Measurements from ENCODE around the gene PRDX5. TPM values are rescaled to one million over a fixed set of nuclear protein-coding genes. Genes with fewer than 3 reads are reported as not detected.

PRDX5 gene
- total and polyA plus RNA-seq, 8 donors, result 9.3 to 725 (median 245) TPM

GRCh38 chr11:64348383-64349024, 30.6 kb downstream of the PRDX5 start:
- H3K9me3 ChIP-seq, result no peaks in the 10 kb centered on the region
- no peak overlapping the region for H3K4me3 ChIP-seq
- DNase-seq, result peak; percentile 49 to 63
- WGBS, 5 donors, result 53 to 65% (median 55%) methylated on average over 10 to 14 of the region's 14 CpGs
- H3K27me3 ChIP-seq, result no peaks in the 10 kb centered on the region
- H3K4me1 ChIP-seq, result peaks cover 0 to 19% (median 12%) of the 10 kb centered on the region in 4 donors
- peak overlapping the region in 2 of 5 donors; percentile 32 to 33 for H3K27ac ChIP-seq
- TF ChIP-seq, protein P1, sequence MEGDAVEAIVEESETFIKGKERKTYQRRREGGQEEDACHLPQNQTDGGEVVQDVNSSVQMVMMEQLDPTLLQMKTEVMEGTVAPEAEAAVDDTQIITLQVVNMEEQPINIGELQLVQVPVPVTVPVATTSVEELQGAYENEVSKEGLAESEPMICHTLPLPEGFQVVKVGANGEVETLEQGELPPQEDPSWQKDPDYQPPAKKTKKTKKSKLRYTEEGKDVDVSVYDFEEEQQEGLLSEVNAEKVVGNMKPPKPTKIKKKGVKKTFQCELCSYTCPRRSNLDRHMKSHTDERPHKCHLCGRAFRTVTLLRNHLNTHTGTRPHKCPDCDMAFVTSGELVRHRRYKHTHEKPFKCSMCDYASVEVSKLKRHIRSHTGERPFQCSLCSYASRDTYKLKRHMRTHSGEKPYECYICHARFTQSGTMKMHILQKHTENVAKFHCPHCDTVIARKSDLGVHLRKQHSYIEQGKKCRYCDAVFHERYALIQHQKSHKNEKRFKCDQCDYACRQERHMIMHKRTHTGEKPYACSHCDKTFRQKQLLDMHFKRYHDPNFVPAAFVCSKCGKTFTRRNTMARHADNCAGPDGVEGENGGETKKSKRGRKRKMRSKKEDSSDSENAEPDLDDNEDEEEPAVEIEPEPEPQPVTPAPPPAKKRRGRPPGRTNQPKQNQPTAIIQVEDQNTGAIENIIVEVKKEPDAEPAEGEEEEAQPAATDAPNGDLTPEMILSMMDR (IDR thresholded peaks at IDR 0.05), result no peak
- TF ChIP-seq POLR2A (IDR thresholded peaks at IDR 0.05) (no peak), POLR2AphosphoS5 (IDR thresholded peaks at IDR 0.05) (no peak), EP300 (IDR thresholded peaks at IDR 0.05) (no peak)
- intact Hi-C loops (cut with DNase I; ENCODE audit: low total_unique reads), result no loop called here
- H3K36me3 ChIP-seq, result peaks cover 0 to 25% (median 0%) of the 10 kb centered on the region in 4 donors

DNA sequence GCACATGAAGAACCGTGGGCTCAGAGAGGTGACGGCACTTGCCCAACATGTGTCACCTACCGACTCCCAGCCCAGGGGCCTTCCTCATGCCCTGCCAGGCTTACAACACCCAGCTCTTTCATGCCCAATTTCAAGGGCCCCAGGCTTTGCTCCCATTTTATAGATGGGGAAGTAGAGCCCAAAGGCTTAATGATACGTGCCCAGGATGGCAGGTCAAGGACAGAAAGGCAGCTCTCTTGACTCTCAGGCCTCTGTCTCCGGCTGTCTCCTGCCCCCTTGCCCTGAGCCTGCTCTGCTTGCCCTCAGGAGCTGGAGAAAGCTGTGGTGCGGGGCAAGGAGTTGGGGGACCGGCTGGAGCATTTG, 31.1 kb downstream of the PRDX5 start:
- 86 to 97% (median 88%) methylated on average over 5 to 7 of the region's 7 CpGs for WGBS, 5 donors
- H3K27ac ChIP-seq, result no peak overlapping the region
- H3K36me3 ChIP-seq, result peaks cover 0 to 21% (median 0%) of the 10 kb centered on the region in 4 donors
- peaks cover 0 to 18% (median 8%) of the 10 kb centered on the region in 4 donors for H3K4me1 ChIP-seq
- DNase-seq, result no peak
- intact Hi-C loops (cut with DNase I; ENCODE audit: low total_unique reads), result no loop called here
- no peak overlapping the region for H3K4me3 ChIP-seq
- H3K27me3 ChIP-seq, result no peaks in the 10 kb centered on the region
- TF ChIP-seq, protein P1 (IDR thresholded peaks at IDR 0.05), result no peak
- no peak for TF ChIP-seq POLR2A (IDR thresholded peaks at IDR 0.05)
- no peak for TF ChIP-seq EP300 (IDR thresholded peaks at IDR 0.05)
- no peak for TF ChIP-seq POLR2AphosphoS5 (IDR thresholded peaks at IDR 0.05)
- no peaks in the 10 kb centered on the region for H3K9me3 ChIP-seq

DNA sequence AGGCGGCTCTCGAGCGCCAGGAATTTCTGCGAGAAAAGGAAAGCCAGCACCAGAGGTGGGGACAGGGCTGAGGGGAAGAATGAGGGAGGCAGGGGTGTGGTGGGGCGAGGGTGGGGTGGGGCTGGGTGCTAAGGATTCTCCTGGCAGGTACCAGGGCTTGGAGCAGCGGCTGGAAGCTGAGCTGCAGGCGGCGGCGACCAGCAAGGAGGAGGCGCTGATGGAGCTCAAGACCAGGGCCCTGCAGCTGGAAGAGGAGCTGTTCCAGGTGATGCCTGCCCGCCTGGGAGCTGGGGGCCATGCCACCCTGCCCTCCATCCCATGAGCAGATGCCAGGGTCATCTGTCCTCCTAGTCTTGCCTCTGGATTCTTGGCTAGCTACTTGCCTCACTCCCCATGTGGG, 31.5 kb downstream of the PRDX5 start:
- Histone ChIP-seq H3K36me3 (peaks cover 0 to 17% (median 0%) of the 10 kb centered on the region in 4 donors), H3K27me3 (no peaks in the 10 kb centered on the region), H3K4me1 (peaks cover 0 to 22% (median 9%) of the 10 kb centered on the region in 4 donors), H3K27ac (no peak overlapping the region), H3K9me3 (no peaks in the 10 kb centered on the region), H3K4me3 (no peak overlapping the region)
- TF ChIP-seq, protein P1 (IDR thresholded peaks at IDR 0.05), result no peak
- TF ChIP-seq POLR2AphosphoS5 (IDR thresholded peaks at IDR 0.05), result no peak
- no peak for TF ChIP-seq POLR2A (IDR thresholded peaks at IDR 0.05)
- no peak for TF ChIP-seq EP300 (IDR thresholded peaks at IDR 0.05)
- intact Hi-C loops (cut with DNase I; ENCODE audit: low total_unique reads), result no loop called here
- no peak for DNase-seq
- 80 to 90% (median 88%) methylated on average over 11 of the region's 11 CpGs for WGBS, 5 donors

GRCh38 chr11:64351136-64351631, 33.3 kb downstream of the PRDX5 start:
- Histone ChIP-seq H3K27me3 (no peaks in the 10 kb centered on the region), H3K4me3 (no peak overlapping the region), H3K9me3 (no peaks in the 10 kb centered on the region), H3K36me3 (peaks cover 0 to 10% (median 0%) of the 10 kb centered on the region in 4 donors), H3K4me1 (peaks cover 6 to 39% (median 24%) of the 10 kb centered on the region in 4 donors), H3K27ac (no peak overlapping the region)
- intact Hi-C loops (cut with DNase I; ENCODE audit: low total_unique reads), result no loop called here
- no peak for TF ChIP-seq POLR2AphosphoS5 (IDR thresholded peaks at IDR 0.05)
- TF ChIP-seq EP300 (IDR thresholded peaks at IDR 0.05), result no peak
- TF ChIP-seq, protein P1 (IDR thresholded peaks at IDR 0.05), result no peak
- TF ChIP-seq POLR2A (IDR thresholded peaks at IDR 0.05), result no peak
- no peak for DNase-seq
- WGBS, 5 donors, result 86 to 94% (median 92%) methylated on average over 17 to 18 of the region's 18 CpGs

Measured in stomach (tissue), 9 donors.